Stimulated activated naive B cell treated with anti-CD40 and anti-IgM and Interleukin-4, amounts not matched to agents 10 μg/mL and 1 μg/mL and 100 μg/mL, for 72 hours (primary cell): ENCODE data around the gene TGFB1.

Experiments used
- ATAC-seq, 2 donors: fragments of 150-1000 bp; cut with Tn5 transposase; replicated peaks; 2 replicates each; pipeline ENCODE4 v1.10.0; 2021; ENCODE audit warnings: moderate library complexity in 1 of 2
- DNase-seq: peaks from one replicate; pipeline ENCODE4 v3.0.0; 2021
- H3K27ac Mint-ChIP-seq: one replicate; pipeline ENCODE4 v1.8.0; 2022; ENCODE audit warnings: mild to moderate bottlenecking, mixed read lengths
- H3K27me3 Mint-ChIP-seq, 2 donors: one replicate each; pipeline ENCODE4 v1.8.0; 2022; ENCODE audit warnings: mixed read lengths in 2 of 2
- H3K36me3 Mint-ChIP-seq, 2 donors: one replicate each; pipeline ENCODE4 v1.8.0; 2022; ENCODE audit warnings: mixed read lengths in 2 of 2, mild to moderate bottlenecking in 1 of 2
- H3K4me1 Mint-ChIP-seq, 2 donors: one replicate each; pipeline ENCODE4 v1.8.0; 2022; ENCODE audit warnings: mixed read lengths in 2 of 2, mild to moderate bottlenecking in 1 of 2
- H3K4me3 Mint-ChIP-seq, 2 donors: one replicate each; pipeline ENCODE4 v1.8.0; 2022; ENCODE audit warnings: mild to moderate bottlenecking in 2 of 2, mixed read lengths in 2 of 2, moderate library complexity in 1 of 2
- H3K9me3 Mint-ChIP-seq, 2 donors: one replicate each; pipeline ENCODE4 v1.8.0; 2022; ENCODE audit warnings: mixed read lengths in 2 of 2, mild to moderate bottlenecking in 1 of 2

The TGFB1 gene

DNA sequence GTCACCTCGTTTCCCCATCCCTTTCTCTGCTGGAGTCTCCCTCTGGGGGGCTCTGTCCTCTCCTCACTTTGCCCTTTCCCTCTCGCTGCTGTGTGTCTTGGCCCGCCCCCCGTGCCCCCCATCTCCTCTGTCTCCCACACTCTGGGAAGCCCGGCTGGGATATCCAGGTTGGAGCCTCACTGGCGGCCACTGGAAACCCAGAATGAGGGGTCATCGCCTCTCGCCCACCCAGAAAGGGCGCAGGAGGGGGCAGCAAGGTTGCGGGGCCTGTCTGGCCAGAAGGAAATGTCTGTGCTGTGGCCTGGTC is 28.1 kb downstream of the TGFB1 start:
- Mint-ChIP-seq H3K4me3 (peak overlapping the region; percentile 70 to 73), H3K36me3 (peaks cover 42 to 69% of the 10 kb centered on the region in 2 donors), H3K27ac (peak overlapping the region; percentile 97), H3K27me3 (no peaks in the 10 kb centered on the region), H3K4me1 (peaks cover 67 to 87% of the 10 kb centered on the region in 2 donors), H3K9me3 (no peaks in the 10 kb centered on the region)
- DNase-seq: no peak
- no peak for ATAC-seq

GRCh38 chr19:41324921-41325639 is 28.6 kb downstream of the TGFB1 start:
- Mint-ChIP-seq H3K4me1 (peaks cover 65 to 83% of the 10 kb centered on the region in 2 donors), H3K9me3 (no peaks in the 10 kb centered on the region), H3K27ac (peak overlapping the region; percentile 97), H3K27me3 (no peaks in the 10 kb centered on the region), H3K36me3 (peaks cover 40 to 66% of the 10 kb centered on the region in 2 donors), H3K4me3 (peak overlapping the region; percentile 70 to 73)
- DNase-seq (no peak), ATAC-seq (no peak)

DNA sequence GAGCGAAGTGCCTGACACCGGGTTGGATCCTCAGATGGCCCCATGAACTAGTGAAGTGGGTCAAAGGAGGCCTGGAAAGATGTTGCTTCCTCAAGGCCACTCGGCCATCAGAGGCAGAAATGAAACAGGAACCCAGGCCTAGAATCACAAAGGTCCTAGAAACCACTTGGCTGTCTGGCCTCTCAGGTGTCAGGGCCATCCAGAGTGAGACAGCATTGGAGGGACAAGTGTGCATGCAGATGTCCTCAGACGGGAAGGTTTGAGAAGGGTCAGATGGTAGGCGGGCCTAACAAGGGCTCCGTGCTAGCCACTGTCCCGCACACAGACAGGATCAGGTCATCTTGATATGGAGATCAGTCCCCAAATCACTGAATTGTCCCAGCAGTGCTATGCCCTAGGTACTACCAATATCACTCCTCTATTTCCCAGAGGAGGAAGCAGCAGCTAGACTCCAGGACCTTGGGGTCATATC is 29.5 kb downstream of the TGFB1 start:
- H3K4me3 Mint-ChIP-seq: peak overlapping the region in 1 of 2 donors; percentile 65
- ATAC-seq (no peak), DNase-seq (no peak)
- no peaks in the 10 kb centered on the region for H3K27me3 Mint-ChIP-seq
- H3K4me1 Mint-ChIP-seq: peaks cover 65 to 82% of the 10 kb centered on the region in 2 donors
- no peaks in the 10 kb centered on the region for H3K9me3 Mint-ChIP-seq
- peak overlapping the region; percentile 97 for H3K27ac Mint-ChIP-seq
- H3K36me3 Mint-ChIP-seq: peaks cover 46 to 74% of the 10 kb centered on the region in 2 donors

DNA sequence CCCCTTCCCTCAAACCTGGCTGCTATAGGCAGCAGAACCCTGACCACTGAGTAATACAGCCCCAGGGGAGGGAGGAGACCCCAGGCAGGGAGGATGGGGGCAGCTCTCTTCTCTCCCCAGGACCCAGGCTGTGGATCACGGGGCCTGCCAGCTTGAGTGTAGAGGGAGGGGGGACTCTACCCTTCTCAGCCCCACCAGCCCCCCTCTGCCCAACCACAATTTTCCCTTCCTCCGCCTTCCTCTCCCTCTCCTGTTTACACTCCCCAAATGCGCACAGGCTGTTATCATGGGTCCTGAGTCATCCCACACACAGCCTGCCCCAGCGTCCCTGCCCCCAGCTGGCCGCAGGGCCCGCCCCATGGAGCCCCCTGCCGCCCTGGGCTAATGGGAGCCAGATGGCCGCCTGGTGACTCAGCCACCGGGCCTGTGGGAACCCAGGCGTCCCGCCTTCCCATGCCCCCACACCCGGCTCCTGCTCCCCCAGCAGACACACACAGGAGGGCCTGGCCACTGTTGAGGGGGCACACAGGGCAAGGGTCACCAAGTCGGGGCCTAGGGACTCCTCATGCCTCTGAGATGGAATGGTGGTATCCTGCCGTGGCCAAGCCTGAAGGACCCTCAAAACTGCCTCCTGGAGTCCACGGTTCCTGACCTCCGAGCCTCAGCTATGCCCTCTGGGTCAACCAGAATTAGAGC is 30.1 kb downstream of the TGFB1 start:
- peaks cover 40 to 73% of the 10 kb centered on the region in 2 donors for H3K36me3 Mint-ChIP-seq
- H3K4me1 Mint-ChIP-seq: peaks cover 62 to 75% of the 10 kb centered on the region in 2 donors
- no peak for ATAC-seq
- no peaks in the 10 kb centered on the region for H3K27me3 Mint-ChIP-seq
- peak overlapping the region; percentile 97 for H3K27ac Mint-ChIP-seq
- DNase-seq: no peak
- H3K4me3 Mint-ChIP-seq: peak overlapping the region; percentile 18 to 20
- H3K9me3 Mint-ChIP-seq: no peaks in the 10 kb centered on the region

DNA sequence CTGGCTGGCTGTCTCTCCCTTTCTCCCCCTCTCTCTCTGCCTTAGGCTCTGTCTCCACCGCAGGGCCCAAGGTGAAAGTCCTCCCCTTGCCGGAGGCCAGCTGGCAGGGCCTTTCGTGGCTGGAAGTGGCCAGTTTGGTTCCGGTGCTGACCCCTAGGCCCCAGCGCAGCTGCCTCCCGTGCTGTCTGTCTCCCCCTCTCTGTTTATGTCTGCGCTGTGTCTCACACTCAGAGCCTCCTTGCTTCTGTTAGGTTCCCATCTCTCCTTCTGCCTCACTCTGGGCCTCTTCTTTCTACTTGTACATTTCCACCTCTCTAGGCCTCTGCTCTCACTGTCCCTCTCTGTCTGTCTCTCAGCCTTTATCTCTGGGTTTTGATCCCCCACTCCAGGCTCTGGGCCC is 30.7 kb downstream of the TGFB1 start:
- peaks cover 56 to 75% of the 10 kb centered on the region in 2 donors for H3K4me1 Mint-ChIP-seq
- peaks cover 40 to 73% of the 10 kb centered on the region in 2 donors for H3K36me3 Mint-ChIP-seq
- no peak for ATAC-seq
- no peak for DNase-seq
- H3K9me3 Mint-ChIP-seq: no peaks in the 10 kb centered on the region
- H3K27me3 Mint-ChIP-seq: no peaks in the 10 kb centered on the region
- peak overlapping the region; percentile 18 to 20 for H3K4me3 Mint-ChIP-seq
- H3K27ac Mint-ChIP-seq: peak overlapping the region; percentile 87

- ATAC-seq (no peak), DNase-seq (no peak)
- Mint-ChIP-seq H3K27ac (peak overlapping the region; percentile 87), H3K27me3 (no peaks in the 10 kb centered on the region), H3K4me1 (peaks cover 54 to 75% of the 10 kb centered on the region in 2 donors), H3K36me3 (peaks cover 42 to 74% of the 10 kb centered on the region in 2 donors), H3K4me3 (peak overlapping the region in 1 of 2 donors; percentile 20), H3K9me3 (no peaks in the 10 kb centered on the region)
Measured at GRCh38 chr19:41322451-41322850, 31.3 kb downstream of the TGFB1 start.

DNA sequence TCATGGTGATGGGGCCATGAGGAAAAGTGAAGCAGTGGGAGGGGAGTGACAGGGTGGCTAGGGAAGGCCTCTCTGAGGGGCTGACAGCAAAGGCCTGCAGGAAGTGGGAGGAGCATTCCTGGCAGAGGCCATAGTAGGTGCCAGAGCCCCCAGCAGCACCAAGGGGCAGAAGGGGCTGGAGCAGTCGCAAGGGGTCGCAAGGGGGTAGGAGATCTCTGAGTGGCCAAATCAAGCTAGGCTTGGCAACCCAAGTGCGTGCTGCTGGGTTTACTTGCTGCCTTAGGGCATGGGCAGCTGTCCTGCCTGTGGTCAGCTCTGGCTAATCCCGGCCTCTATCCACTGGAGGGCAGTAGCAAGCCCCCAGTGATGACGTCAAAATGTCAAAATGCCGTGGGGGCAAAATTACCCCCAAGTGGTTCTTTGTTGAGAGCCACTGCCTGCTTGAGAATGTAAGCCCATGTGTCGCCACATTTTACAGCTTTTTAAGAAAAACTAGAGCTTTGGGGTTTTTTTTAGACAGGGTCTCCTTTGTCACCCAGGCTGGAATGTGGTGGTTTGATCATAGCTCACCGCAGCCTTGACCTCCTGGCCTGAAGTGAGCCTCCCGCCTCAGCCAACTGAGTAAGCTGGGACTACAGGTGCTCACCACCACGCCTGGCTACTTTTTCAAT is 32.0 kb downstream of the TGFB1 start:
- H3K27ac Mint-ChIP-seq: peak overlapping the region; percentile 56
- no peaks in the 10 kb centered on the region for H3K9me3 Mint-ChIP-seq
- H3K27me3 Mint-ChIP-seq: no peaks in the 10 kb centered on the region
- peaks cover 52 to 73% of the 10 kb centered on the region in 2 donors for H3K4me1 Mint-ChIP-seq
- H3K4me3 Mint-ChIP-seq: no peak overlapping the region
- H3K36me3 Mint-ChIP-seq: peaks cover 46 to 76% of the 10 kb centered on the region in 2 donors
- ATAC-seq (no peak), DNase-seq (no peak)

GRCh38 chr19:41321204-41321599 is 32.5 kb downstream of the TGFB1 start:
- H3K4me1 Mint-ChIP-seq: peaks cover 47 to 69% of the 10 kb centered on the region in 2 donors
- H3K27ac Mint-ChIP-seq: peak overlapping the region; percentile 56
- peaks cover 49 to 78% of the 10 kb centered on the region in 2 donors for H3K36me3 Mint-ChIP-seq
- no peaks in the 10 kb centered on the region for H3K9me3 Mint-ChIP-seq
- ATAC-seq: no peak
- no peak overlapping the region for H3K4me3 Mint-ChIP-seq
- no peak for DNase-seq
- H3K27me3 Mint-ChIP-seq: no peaks in the 10 kb centered on the region

DNA sequence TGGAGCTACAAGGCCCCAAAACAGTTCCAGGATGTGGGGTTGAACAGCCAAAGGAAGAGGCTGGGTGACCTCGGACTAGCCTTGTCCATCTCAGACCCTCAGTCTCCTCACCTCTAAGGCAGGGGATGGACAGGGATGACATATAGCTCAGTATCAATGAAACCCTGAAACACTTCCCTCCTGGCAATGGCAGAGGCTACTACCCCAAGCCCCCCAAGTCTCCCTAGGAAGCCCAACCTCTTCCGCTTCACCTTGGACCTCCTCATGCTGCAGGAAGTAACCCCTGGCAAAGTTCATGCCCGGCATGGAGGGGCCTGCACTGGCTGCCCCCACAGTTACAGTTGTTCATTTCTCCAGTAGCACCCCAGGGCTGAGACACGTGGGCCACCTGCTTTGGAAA is 33.2 kb downstream of the TGFB1 start:
- Mint-ChIP-seq H3K4me1 (peaks cover 44 to 66% of the 10 kb centered on the region in 2 donors), H3K27me3 (no peaks in the 10 kb centered on the region), H3K27ac (peak overlapping the region; percentile 56), H3K9me3 (no peaks in the 10 kb centered on the region), H3K4me3 (no peak overlapping the region), H3K36me3 (peaks cover 51 to 78% of the 10 kb centered on the region in 2 donors)
- no peak for ATAC-seq
- no peak for DNase-seq

DNA sequence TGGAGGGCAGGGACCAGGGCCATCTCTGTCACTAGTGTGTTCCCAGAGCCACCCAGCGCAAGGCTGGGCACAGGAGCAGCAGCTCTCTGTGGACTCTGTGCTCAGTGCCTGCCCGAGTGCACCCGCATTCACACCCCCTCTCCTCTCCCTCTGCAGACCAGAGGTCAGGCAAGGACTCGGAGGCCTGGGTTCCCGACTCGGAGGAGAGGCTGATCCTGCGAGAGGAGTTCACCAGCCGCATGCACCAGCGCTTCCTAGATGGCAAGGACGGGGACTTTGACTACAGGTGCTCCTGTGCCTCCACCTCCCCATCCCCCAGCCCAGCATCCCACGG is 33.6 kb downstream of the TGFB1 start:
- Mint-ChIP-seq H3K27ac (peak overlapping the region; percentile 71), H3K4me3 (no peak overlapping the region), H3K9me3 (no peaks in the 10 kb centered on the region), H3K27me3 (no peaks in the 10 kb centered on the region), H3K36me3 (peaks cover 49 to 74% of the 10 kb centered on the region in 2 donors), H3K4me1 (peaks cover 40 to 62% of the 10 kb centered on the region in 2 donors)
- no peak for DNase-seq
- ATAC-seq: no peak

GRCh38 chr19:41319500-41320184 is 34.1 kb downstream of the TGFB1 start:
- Mint-ChIP-seq H3K27me3 (no peaks in the 10 kb centered on the region), H3K4me3 (peak overlapping the region in 1 of 2 donors; percentile 21), H3K36me3 (peaks cover 46 to 69% of the 10 kb centered on the region in 2 donors), H3K4me1 (peaks cover 36 to 56% of the 10 kb centered on the region in 2 donors), H3K9me3 (no peaks in the 10 kb centered on the region), H3K27ac (peak overlapping the region; percentile 71)
- ATAC-seq (no peak), DNase-seq (no peak)

DNA sequence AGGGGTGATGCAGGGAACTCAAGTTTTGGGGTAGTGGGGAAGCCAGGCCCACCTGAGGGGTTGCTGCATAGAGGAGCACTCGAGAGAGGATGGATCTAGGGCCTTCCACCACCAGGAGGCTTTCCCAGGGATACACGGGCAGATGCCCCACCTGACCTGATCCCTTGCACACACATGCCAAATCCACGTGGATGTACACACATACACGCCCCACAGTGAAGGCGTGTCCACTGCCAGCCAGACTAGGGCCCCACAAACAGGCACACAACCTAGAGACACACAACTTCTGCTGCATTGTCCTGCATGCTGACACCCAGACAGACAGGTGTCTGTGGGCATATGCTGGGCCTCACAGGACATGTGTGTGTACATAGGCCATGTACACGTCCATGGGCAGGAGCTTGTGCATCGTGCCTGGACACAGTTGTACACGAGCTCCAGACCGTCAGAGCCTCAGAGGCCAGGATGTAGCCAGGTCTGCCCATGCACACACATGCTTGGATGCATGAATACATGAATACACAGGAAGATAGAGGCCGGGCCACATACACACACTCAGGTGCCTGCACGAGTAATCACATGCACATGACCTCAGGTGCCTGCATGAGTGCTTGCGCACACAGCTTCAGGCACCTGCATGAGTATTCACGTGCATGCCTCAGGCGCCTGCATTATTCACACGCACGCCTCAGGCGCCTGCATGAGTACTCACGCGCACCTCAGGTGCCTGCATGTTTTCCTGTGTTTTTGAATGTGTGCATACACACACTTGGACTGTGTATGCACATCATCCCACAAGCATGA is 34.8 kb downstream of the TGFB1 start:
- Mint-ChIP-seq H3K4me1 (peaks cover 29 to 49% of the 10 kb centered on the region in 2 donors), H3K27me3 (no peaks in the 10 kb centered on the region), H3K9me3 (no peaks in the 10 kb centered on the region), H3K27ac (peak overlapping the region; percentile 67), H3K4me3 (no peak overlapping the region), H3K36me3 (peaks cover 46 to 64% of the 10 kb centered on the region in 2 donors)
- DNase-seq (no peak), ATAC-seq (no peak)

- DNase-seq: no peak
- no peaks in the 10 kb centered on the region for H3K27me3 Mint-ChIP-seq
- peaks cover 23 to 47% of the 10 kb centered on the region in 2 donors for H3K4me1 Mint-ChIP-seq
- no peaks in the 10 kb centered on the region for H3K9me3 Mint-ChIP-seq
- H3K36me3 Mint-ChIP-seq: peaks cover 52 to 71% of the 10 kb centered on the region in 2 donors
- no peak overlapping the region for H3K4me3 Mint-ChIP-seq
- no peak overlapping the region for H3K27ac Mint-ChIP-seq
- no peak for ATAC-seq
Measured at GRCh38 chr19:41316306-41316920, 37.3 kb downstream of the TGFB1 start.
